ENCODE results near the gene SPTBN1. TPM values are rescaled to one million over a fixed set of nuclear protein-coding genes. Genes with fewer than 3 reads are reported as not detected.

SPTBN1 gene
- total and polyA plus RNA-seq, 2 of the 4 experiments (the other 2 are of a cell fraction): 49.1 to 241 TPM

DNA sequence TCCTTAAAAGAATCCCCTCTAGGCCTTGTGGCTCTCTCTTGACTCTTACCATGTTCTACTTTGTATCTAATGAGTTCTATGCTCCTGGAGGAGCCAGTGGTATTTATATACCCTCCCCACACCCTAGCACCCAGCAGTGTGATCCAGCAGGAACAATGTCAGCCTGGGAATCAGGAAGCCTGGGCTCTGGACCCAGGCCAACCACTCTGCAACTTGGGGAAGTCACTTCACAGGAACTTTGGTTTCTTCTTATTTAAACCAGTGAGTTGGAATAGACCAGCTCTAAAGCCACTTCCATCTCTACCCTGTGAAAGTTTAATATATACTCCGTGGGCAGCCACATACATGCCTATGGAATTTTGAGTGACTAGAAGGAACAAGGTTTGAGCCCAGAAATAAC is 11.6 kb upstream of the SPTBN1 start:
- BruUV-seq (replicated peaks): no TSS peak
- ATAC-seq (ENCODE audit: low read depth): no peak
- in situ Hi-C loops (cut with MboI; ENCODE audit: low sequenced_read_pairs): no loop called here
- Histone ChIP-seq H2BK5ac (ENCODE audit: low read depth, low read length, poor library complexity, severe bottlenecking) (no peak overlapping the region), H3K27ac (ENCODE audit: insufficient read depth, low read length) (no peak overlapping the region), H3K9ac (ENCODE audit: low read depth, low read length) (no peak overlapping the region), H3K9me3 (ENCODE audit: control insufficient read depth, insufficient read depth, low read length) (no peaks in the 10 kb centered on the region), H2AK5ac (ENCODE audit: low read depth, low read length) (no peak overlapping the region), H2BK15ac (ENCODE audit: low read depth, low read length) (no peak overlapping the region), H3K4me1 (ENCODE audit: control insufficient read depth, insufficient read depth, low read length) (0 out of 2 replicates have a peak, but pooled peaks cover 2% of the 10 kb centered on the region), H3K56ac (ENCODE audit: extremely low read depth, insufficient read depth, low read length) (no peak overlapping the region), H3K36me3 (ENCODE audit: control insufficient read depth, insufficient read depth, low read length) (no peaks in the 10 kb centered on the region), H4K20me1 (ENCODE audit: insufficient read depth, low read length) (no peaks in the 10 kb centered on the region), H2BK20ac (ENCODE audit: low read depth, low read length) (no peak overlapping the region), H3K14ac (replicated peaks; ENCODE audit: low read depth, low read length) (no peak overlapping the region), H3K79me1 (ENCODE audit: low read depth in 1 of 2, low read length in 2 of 2) (no peaks in the 10 kb centered on the region), H3K9me1 (ENCODE audit: insufficient read depth, low read length) (no peaks in the 10 kb centered on the region), H4K5ac (ENCODE audit: low read depth, low read length) (no peak overlapping the region), H3K23ac (ENCODE audit: low read depth, low read length) (no peak overlapping the region), H3K4me2 (ENCODE audit: low read depth, low read length) (no peak overlapping the region), H4K8ac (ENCODE audit: low read depth in 2 of 2, low read length in 2 of 2) (no peak overlapping the region), H3K4me3 (ENCODE audit: insufficient read depth, low read depth, low read length) (no peak overlapping the region), H2AFZ (replicated peaks; ENCODE audit: low read length, poor library complexity) (no peak overlapping the region), H3K4ac (ENCODE audit: low read depth, low read length) (no peak overlapping the region), H4K91ac (ENCODE audit: insufficient read depth, low read depth, low read length) (no peak overlapping the region), H3K18ac (ENCODE audit: low read depth, low read length) (no peak overlapping the region), H2BK120ac (ENCODE audit: low read depth, low read length) (no peak overlapping the region), H3K27me3 (ENCODE audit: control insufficient read depth, insufficient read depth, low read length) (no peaks in the 10 kb centered on the region; the same call in none of the 2 replicates), H2AK9ac (replicated peaks; ENCODE audit: low read depth, low read length, poor library complexity) (no peak overlapping the region)
- no CpG with 5 or more reads among the region's 1 CpG for WGBS, 2 experiments (ENCODE audit: extremely low coverage in 2 of 2, insufficient read length in 1 of 2)
- TF ChIP-seq SMC3 (IDR thresholded peaks at IDR 0.05; ENCODE audit: low read depth, low read length) (no peak), CTCF (conservative IDR thresholded peaks at IDR 0.05; ENCODE audit: low read depth, low read length) (no peak), CEBPB (IDR thresholded peaks at IDR 0.05; ENCODE audit: low read depth, low read length) (no peak), RFX5 (IDR thresholded peaks at IDR 0.05; ENCODE audit: low read depth, low read length) (no peak), POLR2A (IDR thresholded peaks at IDR 0.05; ENCODE audit: low read depth, low read length) (no peak), USF2 (IDR thresholded peaks at IDR 0.05; ENCODE audit: low read depth, low read length) (no peak), RAD21 (IDR thresholded peaks at IDR 0.05; ENCODE audit: low read length) (no peak), MXI1 (IDR thresholded peaks at IDR 0.05; ENCODE audit: borderline replicate concordance, low read depth, low read length) (no peak), MAFK (IDR thresholded peaks at IDR 0.05; ENCODE audit: low read depth, low read length) (no peak), RCOR1 (IDR thresholded peaks at IDR 0.05; ENCODE audit: insufficient replicate concordance, low read length) (no peak), CHD1 (IDR thresholded peaks at IDR 0.05; ENCODE audit: low read depth, low read length) (no peak), FOS (IDR thresholded peaks at IDR 0.05; ENCODE audit: low read depth, low read length) (no peak), MAZ (IDR thresholded peaks at IDR 0.05; ENCODE audit: borderline replicate concordance, low read depth, low read length) (no peak), BHLHE40 (IDR thresholded peaks at IDR 0.05; ENCODE audit: low read depth, low read length) (no peak)
- TF ChIP-seq, protein P1, sequence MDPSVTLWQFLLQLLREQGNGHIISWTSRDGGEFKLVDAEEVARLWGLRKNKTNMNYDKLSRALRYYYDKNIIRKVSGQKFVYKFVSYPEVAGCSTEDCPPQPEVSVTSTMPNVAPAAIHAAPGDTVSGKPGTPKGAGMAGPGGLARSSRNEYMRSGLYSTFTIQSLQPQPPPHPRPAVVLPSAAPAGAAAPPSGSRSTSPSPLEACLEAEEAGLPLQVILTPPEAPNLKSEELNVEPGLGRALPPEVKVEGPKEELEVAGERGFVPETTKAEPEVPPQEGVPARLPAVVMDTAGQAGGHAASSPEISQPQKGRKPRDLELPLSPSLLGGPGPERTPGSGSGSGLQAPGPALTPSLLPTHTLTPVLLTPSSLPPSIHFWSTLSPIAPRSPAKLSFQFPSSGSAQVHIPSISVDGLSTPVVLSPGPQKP (IDR thresholded peaks at IDR 0.05; ENCODE audit: borderline replicate concordance, low read depth, low read length): no peak
- ChIA-PET CTCF (no interaction called here), POLR2A (ENCODE audit: unreplicated experiment) (no interaction called here)
- no peak for DNase-seq
- intact Hi-C loops (cut with micrococcal nuclease): no loop called here
- dilution Hi-C loops (cut with HindIII; ENCODE audit: low sequenced_read_pairs, unreplicated experiment): no loop called here

Measured in IMR-90 (cell line).